Suppressor macrophage treated with lipopolysaccharide for 1 hour (primary cell): ENCODE data around the gene CALML3.

Experiments
- DNase-seq, 3 donors: peaks; one replicate each; pipeline ENCODE4 v3.0.0-alpha.2; 2020 to 2022

Gene CALML3

GRCh38 chr10:5545011-5545410 is 20.2 kb downstream of the CALML3 start:
- no peak for DNase-seq

- no peak for DNase-seq
Observed at GRCh38 chr10:5545426-5545777, 20.6 kb downstream of the CALML3 start.

- DNase-seq = no peak
Observed at GRCh38 chr10:5545778-5546710, 21.3 kb downstream of the CALML3 start.

- no peak for DNase-seq
Observed at GRCh38 chr10:5546891-5547680, 22.3 kb downstream of the CALML3 start.

GRCh38 chr10:5547681-5547930 is 22.8 kb downstream of the CALML3 start:
- no peak for DNase-seq

- DNase-seq = peak in 2 of 3 donors; percentile 17 to 24
Observed at GRCh38 chr10:5547931-5548660, 23.3 kb downstream of the CALML3 start.

- no peak for DNase-seq
Observed at GRCh38 chr10:5549462-5550249, 24.9 kb downstream of the CALML3 start.

GRCh38 chr10:5550250-5550545 is 25.4 kb downstream of the CALML3 start:
- DNase-seq = no peak

- no peak for DNase-seq
Observed at GRCh38 chr10:5550621-5551530, 26.1 kb downstream of the CALML3 start.

- DNase-seq = peak; percentile 63 to 89 (median 70)
Observed at GRCh38 chr10:5551531-5552375, 27.0 kb downstream of the CALML3 start.

GRCh38 chr10:5552376-5553321 is 27.9 kb downstream of the CALML3 start:
- DNase-seq = no peak

GRCh38 chr10:5553400-5554170 is 28.8 kb downstream of the CALML3 start:
- DNase-seq = no peak

- no peak for DNase-seq
Observed at GRCh38 chr10:5555021-5555510, 30.3 kb downstream of the CALML3 start.

GRCh38 chr10:5555881-5556280 is 31.1 kb downstream of the CALML3 start:
- no peak for DNase-seq

- no peak for DNase-seq
Observed at GRCh38 chr10:5556576-5556975, 31.8 kb downstream of the CALML3 start.

- no peak for DNase-seq
Observed at GRCh38 chr10:5557040-5557721, 32.4 kb downstream of the CALML3 start.

GRCh38 chr10:5557799-5558771 is 33.3 kb downstream of the CALML3 start:
- no peak for DNase-seq
